Measurements from ENCODE around the gene GTF3C5. TPM values are rescaled to one million over a fixed set of nuclear protein-coding genes. Genes with fewer than 3 reads are reported as not detected.

GTF3C5 gene
- total and polyA plus RNA-seq, 9 of the 15 experiments (the other 6 are each of a cell fraction or from before 2014, with no cell fraction given): 3.8 to 118 (median 83.7) TPM

DNA sequence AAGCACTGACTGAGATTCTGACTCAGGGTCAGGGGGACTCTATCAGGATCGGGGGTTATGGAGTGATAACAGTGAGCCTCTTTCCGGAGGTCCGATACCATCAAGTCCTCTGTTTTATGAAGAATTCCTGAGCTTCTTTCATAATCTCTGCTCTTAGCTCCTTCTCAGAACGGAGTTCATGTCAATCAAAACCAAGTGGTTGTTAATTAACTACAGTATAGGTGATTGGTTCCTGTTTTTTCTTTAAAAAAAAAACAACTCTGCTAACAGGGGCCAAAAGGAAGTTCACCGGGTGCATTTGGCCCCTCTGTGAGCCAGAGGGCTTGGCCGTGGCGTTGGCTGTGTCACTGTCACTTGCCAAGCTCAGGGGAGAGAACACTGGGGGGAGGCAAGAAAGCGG is 48.3 kb upstream of the GTF3C5 start (continued):
- TF ChIP-seq SREBF2 (CRISPR knock-in tag; IDR thresholded peaks at IDR 0.05) (no peak), EWSR1 (IDR thresholded peaks at IDR 0.05; ENCODE audit: borderline replicate concordance, low read depth, partially characterized antibody) (no peak), TAF7 (tag; IDR thresholded peaks at IDR 0.05) (no peak), CC2D1A (IDR thresholded peaks at IDR 0.05) (no peak), RBM15 (IDR thresholded peaks at IDR 0.05; ENCODE audit: insufficient read depth, low read length) (no peak), ELF1 (tag; IDR thresholded peaks at IDR 0.05) (no peak), SMARCC2 (IDR thresholded peaks at IDR 0.05; ENCODE audit: low read depth) (no peak), BCL6 (CRISPR knock-in tag; IDR thresholded peaks at IDR 0.05) (no peak), ARID1B (IDR thresholded peaks at IDR 0.05) (no peak; the same call in 1 of the 2 replicates), MEIS2 (IDR thresholded peaks at IDR 0.05; ENCODE audit: partially characterized antibody) (peak; percentile 76), CHD1 (IDR thresholded peaks at IDR 0.05; ENCODE audit: low read length) (no peak), SAFB2 (IDR thresholded peaks at IDR 0.05; ENCODE audit: borderline replicate concordance, low read depth, low read length, severe bottlenecking) (no peak), FOXP1 (CRISPR knock-in tag; IDR thresholded peaks at IDR 0.05) (no peak), ZNF384 (IDR thresholded peaks at IDR 0.05; ENCODE audit: low read depth, low read length) (0 out of 2 replicates have a peak, but pooled peaks have one; percentile 14), ZNF3 (CRISPR knock-in tag; IDR thresholded peaks at IDR 0.05) (no peak)
- TF ChIP-seq, protein P1, sequence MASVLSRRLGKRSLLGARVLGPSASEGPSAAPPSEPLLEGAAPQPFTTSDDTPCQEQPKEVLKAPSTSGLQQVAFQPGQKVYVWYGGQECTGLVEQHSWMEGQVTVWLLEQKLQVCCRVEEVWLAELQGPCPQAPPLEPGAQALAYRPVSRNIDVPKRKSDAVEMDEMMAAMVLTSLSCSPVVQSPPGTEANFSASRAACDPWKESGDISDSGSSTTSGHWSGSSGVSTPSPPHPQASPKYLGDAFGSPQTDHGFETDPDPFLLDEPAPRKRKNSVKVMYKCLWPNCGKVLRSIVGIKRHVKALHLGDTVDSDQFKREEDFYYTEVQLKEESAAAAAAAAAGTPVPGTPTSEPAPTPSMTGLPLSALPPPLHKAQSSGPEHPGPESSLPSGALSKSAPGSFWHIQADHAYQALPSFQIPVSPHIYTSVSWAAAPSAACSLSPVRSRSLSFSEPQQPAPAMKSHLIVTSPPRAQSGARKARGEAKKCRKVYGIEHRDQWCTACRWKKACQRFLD (CRISPR knock-in tag; IDR thresholded peaks at IDR 0.05): no peak
- TF ChIP-seq, protein P2, sequence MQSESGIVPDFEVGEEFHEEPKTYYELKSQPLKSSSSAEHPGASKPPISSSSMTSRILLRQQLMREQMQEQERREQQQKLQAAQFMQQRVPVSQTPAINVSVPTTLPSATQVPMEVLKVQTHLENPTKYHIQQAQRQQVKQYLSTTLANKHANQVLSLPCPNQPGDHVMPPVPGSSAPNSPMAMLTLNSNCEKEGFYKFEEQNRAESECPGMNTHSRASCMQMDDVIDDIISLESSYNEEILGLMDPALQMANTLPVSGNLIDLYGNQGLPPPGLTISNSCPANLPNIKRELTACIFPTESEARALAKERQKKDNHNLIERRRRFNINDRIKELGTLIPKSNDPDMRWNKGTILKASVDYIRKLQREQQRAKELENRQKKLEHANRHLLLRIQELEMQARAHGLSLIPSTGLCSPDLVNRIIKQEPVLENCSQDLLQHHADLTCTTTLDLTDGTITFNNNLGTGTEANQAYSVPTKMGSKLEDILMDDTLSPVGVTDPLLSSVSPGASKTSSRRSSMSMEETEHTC (IDR thresholded peaks at IDR 0.05): no peak
- TF ChIP-seq, protein P3, sequence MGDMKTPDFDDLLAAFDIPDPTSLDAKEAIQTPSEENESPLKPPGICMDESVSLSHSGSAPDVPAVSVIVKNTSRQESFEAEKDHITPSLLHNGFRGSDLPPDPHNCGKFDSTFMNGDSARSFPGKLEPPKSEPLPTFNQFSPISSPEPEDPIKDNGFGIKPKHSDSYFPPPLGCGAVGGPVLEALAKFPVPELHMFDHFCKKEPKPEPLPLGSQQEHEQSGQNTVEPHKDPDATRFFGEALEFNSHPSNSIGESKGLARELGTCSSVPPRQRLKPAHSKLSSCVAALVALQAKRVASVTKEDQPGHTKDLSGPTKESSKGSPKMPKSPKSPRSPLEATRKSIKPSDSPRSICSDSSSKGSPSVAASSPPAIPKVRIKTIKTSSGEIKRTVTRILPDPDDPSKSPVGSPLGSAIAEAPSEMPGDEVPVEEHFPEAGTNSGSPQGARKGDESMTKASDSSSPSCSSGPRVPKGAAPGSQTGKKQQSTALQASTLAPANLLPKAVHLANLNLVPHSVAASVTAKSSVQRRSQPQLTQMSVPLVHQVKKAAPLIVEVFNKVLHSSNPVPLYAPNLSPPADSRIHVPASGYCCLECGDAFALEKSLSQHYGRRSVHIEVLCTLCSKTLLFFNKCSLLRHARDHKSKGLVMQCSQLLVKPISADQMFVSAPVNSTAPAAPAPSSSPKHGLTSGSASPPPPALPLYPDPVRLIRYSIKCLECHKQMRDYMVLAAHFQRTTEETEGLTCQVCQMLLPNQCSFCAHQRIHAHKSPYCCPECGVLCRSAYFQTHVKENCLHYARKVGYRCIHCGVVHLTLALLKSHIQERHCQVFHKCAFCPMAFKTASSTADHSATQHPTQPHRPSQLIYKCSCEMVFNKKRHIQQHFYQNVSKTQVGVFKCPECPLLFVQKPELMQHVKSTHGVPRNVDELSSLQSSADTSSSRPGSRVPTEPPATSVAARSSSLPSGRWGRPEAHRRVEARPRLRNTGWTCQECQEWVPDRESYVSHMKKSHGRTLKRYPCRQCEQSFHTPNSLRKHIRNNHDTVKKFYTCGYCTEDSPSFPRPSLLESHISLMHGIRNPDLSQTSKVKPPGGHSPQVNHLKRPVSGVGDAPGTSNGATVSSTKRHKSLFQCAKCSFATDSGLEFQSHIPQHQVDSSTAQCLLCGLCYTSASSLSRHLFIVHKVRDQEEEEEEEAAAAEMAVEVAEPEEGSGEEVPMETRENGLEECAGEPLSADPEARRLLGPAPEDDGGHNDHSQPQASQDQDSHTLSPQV (IDR thresholded peaks at IDR 0.05): no peak
- TF ChIP-seq, protein P4, sequence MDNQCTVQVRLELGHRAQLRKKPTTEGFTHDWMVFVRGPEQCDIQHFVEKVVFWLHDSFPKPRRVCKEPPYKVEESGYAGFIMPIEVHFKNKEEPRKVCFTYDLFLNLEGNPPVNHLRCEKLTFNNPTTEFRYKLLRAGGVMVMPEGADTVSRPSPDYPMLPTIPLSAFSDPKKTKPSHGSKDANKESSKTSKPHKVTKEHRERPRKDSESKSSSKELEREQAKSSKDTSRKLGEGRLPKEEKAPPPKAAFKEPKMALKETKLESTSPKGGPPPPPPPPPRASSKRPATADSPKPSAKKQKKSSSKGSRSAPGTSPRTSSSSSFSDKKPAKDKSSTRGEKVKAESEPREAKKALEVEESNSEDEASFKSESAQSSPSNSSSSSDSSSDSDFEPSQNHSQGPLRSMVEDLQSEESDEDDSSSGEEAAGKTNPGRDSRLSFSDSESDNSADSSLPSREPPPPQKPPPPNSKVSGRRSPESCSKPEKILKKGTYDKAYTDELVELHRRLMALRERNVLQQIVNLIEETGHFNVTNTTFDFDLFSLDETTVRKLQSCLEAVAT (IDR thresholded peaks at IDR 0.05): no peak
- TF ChIP-seq, protein P5, sequence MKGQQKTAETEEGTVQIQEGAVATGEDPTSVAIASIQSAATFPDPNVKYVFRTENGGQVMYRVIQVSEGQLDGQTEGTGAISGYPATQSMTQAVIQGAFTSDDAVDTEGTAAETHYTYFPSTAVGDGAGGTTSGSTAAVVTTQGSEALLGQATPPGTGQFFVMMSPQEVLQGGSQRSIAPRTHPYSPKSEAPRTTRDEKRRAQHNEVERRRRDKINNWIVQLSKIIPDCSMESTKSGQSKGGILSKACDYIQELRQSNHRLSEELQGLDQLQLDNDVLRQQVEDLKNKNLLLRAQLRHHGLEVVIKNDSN (CRISPR knock-in tag; IDR thresholded peaks at IDR 0.05): no peak
